ENCODE measurements around the gene NAV3.

- no peak for TF ChIP-seq CTCF (IDR thresholded peaks at IDR 0.05)
- TF ChIP-seq POLR2A (IDR thresholded peaks at IDR 0.05): no peak
Observed at GRCh38 chr12:78181544-78182162, 351.0 kb downstream of the NAV3 start.
